Cortex of kidney (tissue), 1 donor: ENCODE results near the gene CDK14.
"Not testable (repeated sequence)": the region's sequence is repeated elsewhere in the genome, so short reads cannot be mapped to it uniquely, and the experiment has no call there.

ENCODE experiments used
- DNase-seq: peaks from one replicate; lab custom pipeline; 2025; lab: John Stamatoyannopoulos, UW

CDK14 gene

DNA sequence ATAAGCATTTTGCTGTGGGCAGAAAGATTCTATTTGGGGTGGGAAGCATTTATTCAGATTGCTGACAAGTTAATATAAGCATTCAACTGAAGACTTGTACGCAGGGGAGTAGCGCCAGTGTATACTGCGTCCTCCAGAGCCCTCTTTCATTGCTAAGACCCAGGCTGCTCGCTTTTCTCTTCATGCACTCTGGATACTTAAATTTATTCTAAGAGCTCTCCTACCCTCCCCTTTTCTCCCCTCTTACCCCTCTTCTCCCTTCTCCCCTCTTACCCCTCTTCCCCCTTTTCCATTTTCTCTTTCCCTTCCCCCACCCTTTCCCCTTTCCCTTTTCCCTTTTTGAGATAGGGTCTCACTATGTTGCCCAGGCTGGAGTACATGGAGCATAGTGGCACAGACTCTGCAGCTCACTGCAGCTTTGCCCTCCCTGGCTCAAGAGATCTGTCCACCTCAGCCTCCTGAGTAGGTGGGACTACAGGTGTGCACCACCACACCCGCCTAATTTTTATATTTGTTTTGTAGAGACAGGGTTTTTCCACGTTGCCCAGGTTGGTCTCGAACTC, 125.8 kb downstream of the CDK14 start:
- DNase-seq = no peak

DNA sequence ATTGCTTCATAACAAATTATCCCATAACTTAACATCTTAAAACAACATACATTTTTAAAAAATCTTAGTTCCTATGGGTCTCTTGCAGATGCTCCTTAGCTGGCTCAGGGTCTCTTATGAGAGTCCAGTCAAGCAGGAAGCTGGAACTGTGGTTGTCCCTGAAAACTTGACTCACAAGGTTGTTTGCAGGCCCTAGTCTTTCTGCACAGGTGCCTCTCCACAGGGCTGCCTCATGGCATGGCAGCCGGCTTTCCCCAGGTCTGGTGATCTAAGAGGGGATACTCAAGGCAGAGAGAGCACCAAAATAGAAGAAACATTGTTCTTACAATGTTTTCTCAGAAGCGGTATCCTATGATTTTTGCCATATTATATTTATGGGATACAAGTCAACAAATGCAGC, 127.1 kb downstream of the CDK14 start:
- no peak for DNase-seq

DNA sequence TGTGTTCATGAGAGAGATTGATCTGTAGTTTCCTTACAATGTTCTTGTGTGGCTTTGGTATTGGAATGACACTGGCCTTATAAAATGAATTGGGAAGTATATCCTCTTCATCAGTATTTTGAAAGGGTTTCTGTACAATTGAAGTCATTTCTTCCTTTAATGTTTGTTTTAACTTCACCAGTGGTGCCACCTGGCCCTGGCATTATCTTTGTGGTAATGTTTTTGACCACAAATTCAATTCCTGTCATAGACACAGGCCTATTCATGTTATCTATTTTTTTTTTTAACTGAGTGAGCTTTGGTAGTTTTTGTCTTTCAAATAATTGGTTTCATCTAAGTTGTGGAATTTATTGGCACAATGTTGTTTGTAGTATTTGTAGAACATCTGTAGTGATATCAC, 127.7 kb downstream of the CDK14 start:
- DNase-seq = no peak

DNA sequence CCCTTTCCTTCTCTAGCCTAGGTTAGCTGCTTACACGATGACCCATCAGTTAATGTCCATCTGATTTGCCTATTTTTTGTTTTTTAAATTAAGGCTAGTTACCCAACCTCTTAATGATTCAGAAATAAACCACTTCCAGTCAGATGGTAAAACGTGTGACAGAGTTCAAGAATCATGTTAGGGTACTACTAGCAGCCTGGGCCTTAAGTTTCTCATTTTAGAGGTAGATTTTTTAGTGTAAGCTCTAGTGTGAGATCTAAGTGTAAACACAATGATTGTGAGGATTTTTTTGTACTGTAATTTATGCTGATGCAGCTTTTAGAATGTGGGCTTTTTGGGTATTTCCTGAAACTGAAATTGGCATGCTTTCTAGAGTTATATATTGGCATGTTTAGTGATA, 130.0 kb downstream of the CDK14 start:
- no peak for DNase-seq

DNA sequence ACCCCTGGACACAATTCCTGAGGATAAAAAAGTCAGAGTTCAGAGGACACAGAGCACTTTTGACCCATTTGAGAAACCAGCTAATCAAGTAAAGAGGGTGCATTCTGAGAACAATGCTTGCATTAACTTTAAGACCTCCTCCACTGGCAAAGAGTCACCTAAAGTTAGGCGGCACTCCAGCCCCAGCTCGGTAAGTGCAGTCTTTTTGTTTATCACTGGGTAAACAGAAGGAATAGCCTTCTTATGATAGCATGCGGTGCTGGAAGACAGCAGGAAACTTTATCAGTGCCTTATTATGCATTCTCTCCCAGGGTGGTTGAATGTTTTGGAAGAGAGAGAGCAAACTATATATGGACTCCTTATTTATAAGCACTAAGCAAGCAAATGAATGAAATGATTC, 130.5 kb downstream of the CDK14 start:
- DNase-seq = no peak

DNA sequence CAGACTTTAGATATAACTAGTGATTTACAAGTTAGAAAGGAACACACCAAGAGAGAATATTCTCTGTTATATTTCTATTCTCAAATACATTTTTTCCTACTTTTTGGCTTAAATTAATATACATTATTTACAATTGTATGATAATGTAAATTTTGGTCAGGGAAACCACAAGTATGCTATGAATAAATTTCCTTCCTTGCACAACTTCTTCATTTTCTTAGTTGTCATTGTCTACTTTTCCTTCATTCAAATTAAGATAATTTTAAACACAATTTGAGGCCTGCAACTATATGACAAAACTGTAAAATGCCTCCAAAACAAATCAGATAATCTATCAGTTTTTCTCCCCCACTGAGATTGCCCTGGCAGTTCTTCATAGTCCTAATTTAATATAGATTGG, 131.3 kb downstream of the CDK14 start:
- DNase-seq = no peak

DNA sequence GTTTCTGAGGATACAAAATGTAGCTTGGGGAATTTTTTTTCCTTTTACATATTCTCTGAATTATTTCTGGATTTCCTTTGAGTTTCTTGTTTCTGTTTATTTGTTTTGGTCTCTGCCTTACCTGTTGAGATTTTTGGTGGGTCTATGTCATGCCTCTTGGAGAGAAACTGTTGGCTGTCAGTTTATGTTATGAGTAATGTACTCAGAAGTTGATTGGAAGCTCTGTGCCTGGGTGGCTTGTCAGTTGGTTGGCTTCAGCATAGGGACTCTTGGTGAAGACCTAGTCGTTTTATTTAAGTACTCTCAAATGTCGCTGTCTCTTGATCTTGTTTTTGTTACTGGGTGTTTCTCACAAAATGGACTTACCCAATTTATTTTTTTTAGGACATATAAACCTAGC, 132.4 kb downstream of the CDK14 start:
- no peak for DNase-seq

DNA sequence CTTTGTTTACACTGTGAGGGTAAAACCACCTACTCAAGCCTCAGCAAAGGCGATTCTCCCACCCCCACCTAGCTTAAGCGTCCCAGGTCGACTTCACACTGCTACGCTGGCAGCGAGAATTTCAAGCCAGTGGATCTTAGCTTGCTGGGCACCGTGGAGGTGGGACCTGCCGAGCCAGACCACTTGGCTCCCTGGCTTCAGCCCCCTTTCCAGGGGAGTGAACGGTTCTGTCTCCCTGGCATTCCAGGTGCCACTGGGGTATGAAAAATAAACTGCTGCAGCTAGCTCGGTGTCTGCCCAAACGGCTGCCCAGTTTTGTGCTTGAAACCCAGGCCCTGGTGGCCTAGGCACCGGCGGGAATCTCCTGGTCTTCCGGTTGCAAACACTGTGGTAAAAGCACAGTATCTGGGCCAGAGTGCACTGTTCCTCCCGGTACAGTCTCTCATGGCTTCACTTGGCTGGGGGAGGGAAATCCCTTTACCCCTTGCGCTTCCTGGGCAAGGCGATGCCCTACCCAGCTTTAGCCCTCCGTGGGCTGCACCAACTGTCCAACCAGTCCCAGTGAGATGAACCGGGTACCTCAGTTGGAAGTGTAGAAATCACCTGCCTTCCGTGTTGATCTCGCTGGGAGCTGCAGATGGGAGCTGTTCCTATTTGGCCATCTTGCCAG, 139.6 kb downstream of the CDK14 start:
- not testable (repeated sequence) for DNase-seq

DNA sequence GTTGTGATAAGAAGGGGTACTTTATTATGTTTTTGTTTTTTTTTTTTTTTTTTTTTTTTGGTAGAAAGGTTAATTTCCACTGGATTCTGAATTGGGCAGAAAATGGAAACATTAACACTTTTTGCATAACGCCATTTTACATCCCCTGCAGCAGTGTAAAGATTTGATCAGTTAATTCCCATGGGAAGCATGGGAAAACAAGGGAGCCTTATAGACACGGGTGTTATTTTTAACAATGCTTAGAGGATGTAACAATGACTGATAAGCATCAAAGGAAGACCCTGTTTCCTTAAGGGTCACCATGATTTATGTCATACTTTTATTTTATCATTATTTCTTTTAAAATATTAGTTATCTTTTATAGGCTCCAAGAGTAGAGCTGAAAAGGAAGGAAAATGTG, 140.2 kb downstream of the CDK14 start:
- DNase-seq = no peak

DNA sequence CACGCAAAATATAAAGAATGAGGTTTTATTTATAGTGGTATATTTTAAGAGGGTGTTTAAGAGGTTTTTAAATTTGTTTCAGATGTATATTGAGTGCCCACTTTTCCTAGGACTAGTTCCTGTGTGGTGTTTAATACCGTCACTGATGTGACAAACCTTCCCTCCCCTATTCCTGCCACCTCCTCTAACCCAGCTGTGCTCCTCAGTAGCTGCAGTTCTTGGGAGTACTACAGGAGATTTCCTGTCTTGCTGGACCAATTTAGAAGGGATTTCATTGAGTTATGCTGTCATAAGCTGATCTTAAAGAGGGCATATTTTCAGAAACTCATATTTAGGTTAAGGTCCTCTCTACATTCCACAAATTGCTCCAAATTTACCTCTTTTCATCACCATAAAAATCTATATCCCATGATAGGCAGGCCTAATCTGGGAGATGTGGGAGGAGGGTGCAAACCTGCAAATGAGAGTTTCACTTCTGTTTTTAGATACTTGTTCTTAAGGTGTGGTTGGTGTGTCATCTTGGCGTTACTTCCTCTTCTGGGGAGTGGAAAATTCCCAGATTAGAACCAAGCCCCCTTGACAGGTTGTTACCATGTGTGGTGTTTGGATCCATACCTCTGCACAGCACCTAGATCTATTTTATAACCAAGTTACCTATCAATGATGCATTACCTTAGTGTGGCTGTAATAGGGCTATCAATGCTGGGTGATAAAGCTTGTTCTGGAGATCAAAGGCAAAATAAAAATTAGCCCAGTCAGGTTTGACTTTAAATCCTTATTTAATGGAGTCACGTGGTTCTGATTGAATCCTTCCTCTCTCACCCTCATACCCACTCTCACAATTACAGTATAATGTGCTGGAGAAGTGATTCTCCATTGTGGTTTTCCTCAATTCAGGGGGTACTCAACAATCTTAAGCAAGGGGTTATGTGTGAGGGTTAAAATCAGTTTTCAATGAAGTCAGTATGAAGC, 141.1 kb downstream of the CDK14 start:
- DNase-seq = no peak

DNA sequence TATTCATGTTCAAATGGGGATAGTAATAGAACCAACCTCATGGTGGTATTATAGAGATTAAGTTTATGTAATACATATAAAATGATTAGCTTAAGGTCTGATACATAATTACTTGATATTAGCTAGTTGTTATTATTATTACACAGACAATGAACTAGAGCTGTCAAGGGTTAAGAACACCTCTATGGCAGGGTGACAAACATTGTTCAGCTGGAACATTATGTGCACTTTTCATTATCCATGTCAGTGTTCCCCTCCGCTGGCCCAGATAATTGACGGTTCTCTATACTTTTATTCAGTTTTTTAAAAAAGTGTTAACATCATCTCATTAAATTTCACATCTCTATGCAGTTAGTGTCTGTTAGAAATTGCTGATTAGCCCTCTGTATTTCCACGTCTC, 142.1 kb downstream of the CDK14 start:
- no peak for DNase-seq

DNA sequence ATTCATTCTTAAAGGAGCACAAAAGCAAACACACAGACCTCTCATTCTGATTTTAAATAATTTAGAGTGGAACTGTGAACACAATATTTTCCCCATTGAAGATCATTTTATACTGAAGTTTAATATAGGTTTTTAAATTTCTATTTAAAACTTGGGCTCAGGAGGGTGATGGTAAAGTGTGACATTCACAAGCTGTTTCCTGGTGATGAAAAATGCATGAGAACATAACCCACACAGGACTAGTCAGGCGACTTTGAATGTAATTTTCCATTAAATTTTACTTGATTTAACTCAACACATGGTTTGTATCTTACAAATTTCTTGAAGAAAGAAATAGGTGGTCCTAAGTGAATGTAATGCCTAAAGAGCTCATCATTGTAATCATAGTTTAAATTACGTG, 143.6 kb downstream of the CDK14 start:
- DNase-seq = no peak

DNA sequence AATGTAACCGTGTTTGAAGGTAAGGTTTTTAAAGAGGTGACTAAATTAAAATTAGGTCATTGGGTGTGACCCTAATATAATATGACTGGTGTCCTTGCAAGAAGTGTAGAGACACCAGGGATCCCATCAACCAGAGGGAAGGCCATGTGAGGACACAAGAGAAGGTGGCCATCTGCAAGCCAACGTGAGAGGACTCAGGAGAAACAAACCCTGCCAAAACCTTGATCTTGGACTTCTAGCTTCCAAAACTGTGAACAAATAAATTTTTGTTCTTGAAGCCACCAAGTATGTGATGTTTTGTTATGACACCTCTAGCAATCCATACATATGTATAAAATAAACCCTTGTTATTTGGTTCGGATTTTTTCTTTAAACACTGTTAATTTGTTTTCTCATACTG, 144.3 kb downstream of the CDK14 start:
- DNase-seq = no peak

DNA sequence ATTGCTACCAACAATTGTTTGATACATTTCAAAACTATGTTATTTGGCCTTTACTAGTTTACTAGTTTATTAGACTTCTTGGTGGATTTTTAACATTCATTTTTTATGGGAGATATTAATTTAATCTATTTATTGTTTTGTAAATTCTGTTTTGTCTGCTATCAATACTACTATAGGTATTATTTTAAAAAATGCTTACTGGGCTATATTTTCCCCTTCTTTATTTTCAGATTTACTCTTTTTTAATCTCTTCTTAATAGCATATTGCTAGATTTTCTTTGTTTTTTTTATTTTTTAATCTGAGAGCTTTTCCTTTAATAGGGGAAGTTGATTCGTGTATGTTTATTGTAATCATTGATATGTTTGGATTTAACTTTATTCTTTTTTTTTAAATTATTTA, 147.5 kb downstream of the CDK14 start:
- DNase-seq = no peak

DNA sequence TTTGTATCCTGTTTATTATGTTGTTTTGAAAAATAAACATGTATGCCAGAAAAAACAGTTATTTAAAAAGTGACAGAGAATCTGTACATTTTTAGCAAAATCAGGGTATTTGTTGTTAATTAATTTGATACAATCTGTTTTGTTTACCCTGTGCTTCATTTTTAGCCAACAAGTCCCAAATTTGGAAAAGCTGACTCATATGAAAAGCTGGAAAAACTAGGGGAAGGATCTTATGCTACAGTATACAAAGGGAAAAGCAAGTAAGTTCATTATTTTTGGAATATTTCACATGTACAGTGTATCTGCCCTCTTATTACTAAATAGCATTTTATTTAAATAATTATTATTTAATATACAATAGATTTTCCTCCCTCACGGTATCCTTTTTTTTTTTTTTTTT, 151.4 kb downstream of the CDK14 start:
- DNase-seq = no peak

DNA sequence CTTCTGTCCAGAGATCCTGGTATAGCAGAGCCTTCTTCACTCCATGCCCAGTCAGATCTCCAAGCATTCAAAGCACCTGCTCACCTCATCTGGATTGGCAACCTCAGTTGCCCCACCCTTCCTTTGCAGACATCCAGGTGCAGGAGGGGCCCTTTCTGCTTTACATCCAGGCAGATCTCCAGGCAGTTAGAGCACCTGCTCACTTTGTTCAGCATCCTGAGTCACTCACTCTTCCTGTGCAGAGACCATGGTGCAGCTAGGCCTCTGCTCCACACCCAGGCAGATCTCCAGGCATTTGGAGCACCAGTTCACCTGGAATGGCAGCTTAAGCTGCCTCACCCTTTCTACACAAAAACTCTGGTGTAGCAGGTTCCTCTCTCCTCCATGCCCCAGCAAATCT, 153.1 kb downstream of the CDK14 start:
- no peak for DNase-seq

DNA sequence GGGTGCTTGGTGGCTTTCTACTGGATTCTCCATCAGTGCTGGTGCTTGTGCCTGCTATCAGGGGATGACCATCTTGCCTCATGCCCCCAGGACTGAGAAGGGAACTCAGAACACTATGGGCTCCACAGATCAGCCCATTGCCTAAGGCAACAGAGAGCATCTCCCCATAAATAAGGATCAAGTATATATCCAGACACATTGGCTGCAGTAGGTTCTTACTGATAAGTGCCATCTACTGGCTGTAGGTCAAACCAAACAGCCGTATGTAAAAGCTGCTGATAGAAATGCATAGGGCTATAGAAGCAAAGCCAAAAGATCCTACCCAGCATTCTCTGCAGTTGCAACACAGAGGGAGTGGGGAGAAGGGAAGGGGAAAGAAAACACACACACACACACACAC, 153.7 kb downstream of the CDK14 start:
- no peak for DNase-seq

DNA sequence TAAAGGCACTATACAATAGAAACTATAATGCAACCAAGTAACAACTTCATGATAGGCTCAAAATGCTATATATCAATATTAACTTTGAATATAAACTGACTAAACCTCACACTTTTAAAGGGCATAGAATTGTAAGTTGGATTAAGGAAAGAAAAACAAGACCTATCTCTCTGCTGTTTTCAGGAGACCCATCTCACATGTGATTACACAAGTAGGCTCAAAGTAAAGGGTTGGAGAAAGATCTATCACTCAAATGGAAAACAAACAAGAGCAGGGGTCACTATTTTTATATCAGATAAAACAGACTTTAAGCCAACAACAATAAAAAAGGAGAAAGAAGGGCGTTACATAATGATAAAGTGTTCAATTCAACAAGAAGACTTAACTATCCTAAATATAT, 155.5 kb downstream of the CDK14 start:
- DNase-seq = no peak

DNA sequence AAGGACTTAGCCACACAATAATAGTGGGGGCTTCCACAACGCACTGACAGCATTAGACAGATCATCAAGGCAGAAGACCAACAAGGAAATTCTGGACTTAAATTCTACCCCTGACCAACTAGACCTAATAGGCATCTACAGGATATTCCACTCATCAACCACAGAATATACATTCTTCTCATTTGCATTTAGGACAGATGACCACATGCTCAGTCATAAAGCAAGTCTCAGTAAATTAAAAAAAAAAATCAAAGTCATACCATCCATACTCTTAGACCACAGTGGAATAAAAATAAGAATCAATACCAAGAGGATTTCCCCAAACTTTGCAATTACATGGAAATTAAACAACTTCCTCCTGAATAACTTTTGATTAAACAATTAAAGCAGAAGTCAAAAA, 155.9 kb downstream of the CDK14 start:
- no peak for DNase-seq

DNA sequence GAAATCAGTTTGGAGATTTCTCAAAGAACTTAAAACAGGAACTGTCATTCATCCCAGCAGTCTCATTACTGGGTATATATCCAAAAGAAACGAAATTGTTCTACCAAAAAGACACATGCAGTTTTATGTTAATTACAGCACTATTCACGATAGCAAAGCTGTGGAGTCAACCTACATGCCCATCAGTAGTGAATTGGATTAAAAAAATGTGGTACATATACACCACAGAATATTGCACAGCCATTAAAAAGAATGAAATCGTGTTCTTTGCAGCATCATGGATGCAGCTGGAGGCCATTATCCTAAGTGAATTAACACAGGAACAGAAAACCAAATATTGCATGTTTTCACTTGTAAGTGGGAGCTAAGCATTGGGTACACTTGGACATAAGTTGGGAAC, 158.9 kb downstream of the CDK14 start:
- no peak for DNase-seq

DNA sequence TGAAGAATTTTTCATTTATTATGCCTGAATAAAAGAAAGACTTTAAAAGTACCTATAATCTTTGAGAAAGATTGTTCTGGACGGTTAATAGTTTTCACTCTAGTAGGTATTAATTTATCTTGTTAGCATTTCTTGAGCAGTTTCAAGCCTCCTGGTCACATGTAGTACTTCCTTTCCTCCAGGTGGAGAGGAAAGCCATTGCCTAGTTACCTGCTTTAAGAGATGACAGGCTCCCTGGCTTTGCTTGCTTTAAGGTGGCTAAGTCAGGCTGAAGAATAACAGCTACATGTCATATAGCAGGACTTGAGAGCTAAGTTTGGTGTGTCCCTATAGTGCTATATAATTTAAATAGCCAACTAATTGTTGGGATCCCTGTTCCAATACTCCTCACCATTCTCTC, 160.2 kb downstream of the CDK14 start:
- DNase-seq = no peak

DNA sequence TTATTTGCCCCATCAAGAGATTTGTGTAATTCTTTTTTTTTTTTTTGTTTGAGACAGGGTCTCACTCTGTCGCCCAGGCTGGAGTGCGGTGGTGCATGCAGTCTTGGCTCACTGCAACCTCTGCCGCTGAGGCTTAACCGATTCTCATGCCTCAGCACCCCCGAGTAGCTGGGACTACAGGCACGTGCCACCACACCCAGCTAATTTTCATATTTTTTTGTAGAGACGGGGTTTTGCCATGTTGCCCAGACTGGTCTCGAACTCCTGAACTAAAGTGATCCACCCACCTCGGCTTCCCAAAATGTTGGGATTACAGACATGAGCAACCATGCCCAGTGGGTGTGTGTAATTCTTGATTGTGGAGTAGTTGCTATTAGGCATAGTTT, 161.4 kb downstream of the CDK14 start:
- DNase-seq = not testable (repeated sequence)

DNA sequence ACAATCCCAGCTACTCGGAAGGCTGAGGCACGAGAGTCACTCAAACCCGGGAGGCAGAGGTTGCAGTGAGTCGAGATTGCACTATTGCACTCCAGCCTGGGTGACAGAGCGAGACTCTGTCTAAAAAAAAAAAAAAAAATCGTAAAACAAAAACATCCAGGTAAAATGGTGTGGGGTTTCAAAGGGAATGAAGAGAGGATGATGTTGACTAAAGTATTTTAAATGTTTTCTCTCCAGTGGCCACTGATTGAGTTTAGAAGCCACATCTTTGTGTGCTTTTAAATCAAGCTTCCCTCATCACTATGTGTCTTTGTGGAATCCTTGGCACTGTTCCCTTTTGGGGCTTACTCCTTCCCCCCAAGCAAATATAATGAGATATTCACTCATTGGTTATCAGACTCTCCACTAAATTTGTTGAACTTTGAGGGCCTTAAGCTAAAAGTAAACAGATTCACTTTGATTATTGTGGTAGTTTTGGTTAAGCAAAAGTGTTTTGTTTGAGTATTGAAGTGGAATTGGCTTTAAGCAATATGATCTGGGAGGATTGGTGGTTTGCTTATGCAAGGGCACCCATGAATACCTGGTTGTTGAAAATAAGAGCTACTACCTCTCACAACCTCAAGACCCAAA, 162.9 kb downstream of the CDK14 start:
- DNase-seq = no peak
